Measurements from ENCODE around the gene ESCO1. TPM values are rescaled to one million over a fixed set of nuclear protein-coding genes. Genes with fewer than 3 reads are reported as not detected.

Gene ESCO1
- total RNA-seq, 2 experiments from 2014 or later: 21.7 to 26.5 TPM

- H3K4me1 Mint-ChIP-seq: no peaks in the 10 kb centered on the region
- no peaks in the 10 kb centered on the region for H3K27me3 Mint-ChIP-seq
- H3K9me3 Mint-ChIP-seq (ENCODE audit: low read depth): no peaks in the 10 kb centered on the region
- CTCF ChIA-PET: interaction anchor here (0.6 kb wide), 1 partner anchor 33 kb away, joined by 4 read pairs; no protein-coding TSS in a partner anchor
- intact Hi-C loops (cut with DNase I, micrococcal nuclease): no loop called here
- DNase-seq: no peak
- no peak for ATAC-seq
- POLR2A ChIA-PET: no interaction called here
- no peak overlapping the region for H3K27ac Mint-ChIP-seq
- peaks cover 31% of the 10 kb centered on the region for H3K36me3 Mint-ChIP-seq (ENCODE audit: low read depth)
- H3K4me3 Mint-ChIP-seq: no peak overlapping the region
These were observed 66.2 kb downstream of the ESCO1 start for GRCh38 chr18:21534327-21534726.

- Mint-ChIP-seq H3K4me3 (no peak overlapping the region), H3K4me1 (no peaks in the 10 kb centered on the region), H3K27me3 (no peaks in the 10 kb centered on the region), H3K36me3 (ENCODE audit: low read depth) (peaks cover 23% of the 10 kb centered on the region), H3K9me3 (ENCODE audit: low read depth) (no peaks in the 10 kb centered on the region), H3K27ac (no peak overlapping the region)
- DNase-seq (no peak), ATAC-seq (no peak)
- intact Hi-C loops (cut with DNase I, micrococcal nuclease): loop anchor here in 1 of 2 experiments (5.0 kb wide), 1 partner anchor 36 kb away; no protein-coding TSS in a partner anchor
- ChIA-PET CTCF (no interaction called here), POLR2A (no interaction called here)
These were observed 74.0 kb downstream of the ESCO1 start for GRCh38 chr18:21526463-21526862.

- ATAC-seq (no peak), DNase-seq (no peak)
- H3K4me3 Mint-ChIP-seq: no peak overlapping the region
- intact Hi-C loops (cut with DNase I, micrococcal nuclease): loop anchor here in 1 of 2 experiments (5.0 kb wide), 1 partner anchor 36 kb away; no protein-coding TSS in a partner anchor
- no peaks in the 10 kb centered on the region for H3K4me1 Mint-ChIP-seq
- ChIA-PET POLR2A (no interaction called here), CTCF (no interaction called here)
- no peaks in the 10 kb centered on the region for H3K9me3 Mint-ChIP-seq (ENCODE audit: low read depth)
- H3K36me3 Mint-ChIP-seq (ENCODE audit: low read depth): peaks cover 18% of the 10 kb centered on the region
- H3K27ac Mint-ChIP-seq: no peak overlapping the region
- H3K27me3 Mint-ChIP-seq: no peaks in the 10 kb centered on the region
These were observed 74.6 kb downstream of the ESCO1 start for GRCh38 chr18:21525916-21526315.

GRCh38 chr18:21522530-21522929, 78.0 kb downstream of the ESCO1 start:
- ChIA-PET CTCF (no interaction called here), POLR2A (no interaction called here)
- Mint-ChIP-seq H3K4me3 (no peak overlapping the region), H3K4me1 (no peaks in the 10 kb centered on the region), H3K9me3 (ENCODE audit: low read depth) (no peaks in the 10 kb centered on the region), H3K27me3 (no peaks in the 10 kb centered on the region), H3K27ac (no peak overlapping the region), H3K36me3 (ENCODE audit: low read depth) (peaks cover 14% of the 10 kb centered on the region)
- no peak for DNase-seq
- intact Hi-C loops (cut with DNase I, micrococcal nuclease): no loop called here
- ATAC-seq: no peak

GRCh38 chr18:21513741-21514140, 86.8 kb downstream of the ESCO1 start:
- POLR2A ChIA-PET: no interaction called here
- ATAC-seq: no peak

GRCh38 chr18:21513292-21513691, 87.2 kb downstream of the ESCO1 start:
- POLR2A ChIA-PET: no interaction called here
- Mint-ChIP-seq H3K4me1 (no peaks in the 10 kb centered on the region), H3K27ac (no peak overlapping the region), H3K9me3 (ENCODE audit: low read depth) (peaks cover 7% of the 10 kb centered on the region), H3K4me3 (no peak overlapping the region), H3K27me3 (no peaks in the 10 kb centered on the region), H3K36me3 (ENCODE audit: low read depth) (peaks cover 19% of the 10 kb centered on the region)
- intact Hi-C loops (cut with DNase I, micrococcal nuclease): no loop called here
- no peak for ATAC-seq
- CTCF ChIA-PET: no interaction called here
- DNase-seq: no peak

More at GRCh38 chr18:21513741-21514140, 86.8 kb downstream of the ESCO1 start:
- no peaks in the 10 kb centered on the region for H3K27me3 Mint-ChIP-seq
- peaks cover 7% of the 10 kb centered on the region for H3K9me3 Mint-ChIP-seq (ENCODE audit: low read depth)
- H3K4me1 Mint-ChIP-seq: no peaks in the 10 kb centered on the region
- DNase-seq: no peak
- CTCF ChIA-PET: no interaction called here
- intact Hi-C loops (cut with DNase I, micrococcal nuclease): no loop called here
- peaks cover 19% of the 10 kb centered on the region for H3K36me3 Mint-ChIP-seq (ENCODE audit: low read depth)
- no peak overlapping the region for H3K27ac Mint-ChIP-seq
- H3K4me3 Mint-ChIP-seq: no peak overlapping the region

- H3K4me3 Mint-ChIP-seq: no peak overlapping the region
- no peak for DNase-seq
- H3K9me3 Mint-ChIP-seq (ENCODE audit: low read depth): peaks cover 7% of the 10 kb centered on the region
- no peaks in the 10 kb centered on the region for H3K27me3 Mint-ChIP-seq
- ChIA-PET CTCF (no interaction called here), POLR2A (interaction anchor here (0.6 kb wide), 1 partner anchor 50 kb away, joined by 4 read pairs; no protein-coding TSS in a partner anchor)
- intact Hi-C loops (cut with DNase I, micrococcal nuclease): no loop called here
- H3K4me1 Mint-ChIP-seq: no peaks in the 10 kb centered on the region
- peaks cover 19% of the 10 kb centered on the region for H3K36me3 Mint-ChIP-seq (ENCODE audit: low read depth)
- no peak overlapping the region for H3K27ac Mint-ChIP-seq
- no peak for ATAC-seq
These were observed 91.4 kb downstream of the ESCO1 start for GRCh38 chr18:21509062-21509461.

- Mint-ChIP-seq H3K27ac (no peak overlapping the region), H3K4me3 (no peak overlapping the region), H3K4me1 (no peaks in the 10 kb centered on the region), H3K9me3 (ENCODE audit: low read depth) (peaks cover 2% of the 10 kb centered on the region), H3K27me3 (no peaks in the 10 kb centered on the region), H3K36me3 (ENCODE audit: low read depth) (peaks cover 11% of the 10 kb centered on the region)
- no peak for ATAC-seq
- CTCF ChIA-PET: no interaction called here
- POLR2A ChIA-PET: interaction anchor here (0.6 kb wide), 1 partner anchor 51 kb away, joined by 4 read pairs; no protein-coding TSS in a partner anchor
- DNase-seq: no peak
- intact Hi-C loops (cut with DNase I, micrococcal nuclease): no loop called here
These were observed 92.4 kb downstream of the ESCO1 start for GRCh38 chr18:21507913-21508701.

GRCh38 chr18:21502661-21503060, 97.8 kb downstream of the ESCO1 start:
- no peak for ATAC-seq
- Mint-ChIP-seq H3K4me1 (no peaks in the 10 kb centered on the region), H3K36me3 (ENCODE audit: low read depth) (no peaks in the 10 kb centered on the region), H3K4me3 (no peak overlapping the region), H3K27me3 (no peaks in the 10 kb centered on the region), H3K27ac (no peak overlapping the region), H3K9me3 (ENCODE audit: low read depth) (no peaks in the 10 kb centered on the region)
- POLR2A ChIA-PET: no interaction called here
- CTCF ChIA-PET: interaction anchor here (0.7 kb wide), 1 partner anchor 99 kb away, joined by 3 read pairs; no protein-coding TSS in a partner anchor
- DNase-seq: no peak
- intact Hi-C loops (cut with DNase I, micrococcal nuclease): no loop called here

- no peak overlapping the region for H3K4me3 Mint-ChIP-seq
- DNase-seq: no peak
- no peaks in the 10 kb centered on the region for H3K36me3 Mint-ChIP-seq (ENCODE audit: low read depth)
- no peak for ATAC-seq
- no peaks in the 10 kb centered on the region for H3K27me3 Mint-ChIP-seq
- ChIA-PET POLR2A (no interaction called here), CTCF (interaction anchor here (0.7 kb wide), 1 partner anchor 9 kb away, joined by 3 read pairs; no protein-coding TSS in a partner anchor)
- intact Hi-C loops (cut with DNase I, micrococcal nuclease): loop anchor here in 1 of 2 experiments (5.0 kb wide), 1 partner anchor 53 kb away; no protein-coding TSS in a partner anchor
- no peaks in the 10 kb centered on the region for H3K9me3 Mint-ChIP-seq (ENCODE audit: low read depth)
- H3K27ac Mint-ChIP-seq: no peak overlapping the region
- no peaks in the 10 kb centered on the region for H3K4me1 Mint-ChIP-seq
These were observed 100.5 kb downstream of the ESCO1 start for GRCh38 chr18:21499997-21500396.

GRCh38 chr18:21496277-21496835, 104.1 kb downstream of the ESCO1 start:
- Mint-ChIP-seq H3K36me3 (ENCODE audit: low read depth) (no peaks in the 10 kb centered on the region), H3K27me3 (no peaks in the 10 kb centered on the region), H3K27ac (no peak overlapping the region), H3K4me1 (no peaks in the 10 kb centered on the region), H3K9me3 (ENCODE audit: low read depth) (no peaks in the 10 kb centered on the region), H3K4me3 (no peak overlapping the region)
- POLR2A ChIA-PET: no interaction called here
- CTCF ChIA-PET: interaction anchor here (0.6 to 2.9 kb wide), 2 partner anchors 8 to 109 kb away, joined by 3 to 12 read pairs; no protein-coding TSS in a partner anchor
- ATAC-seq (no peak), DNase-seq (no peak)
- intact Hi-C loops (cut with DNase I, micrococcal nuclease): loop anchor here in 1 of 2 experiments (5.0 kb wide), 1 partner anchor 49 kb away; no protein-coding TSS in a partner anchor

GRCh38 chr18:21490748-21491147, 109.8 kb downstream of the ESCO1 start:
- Mint-ChIP-seq H3K4me1 (no peaks in the 10 kb centered on the region), H3K4me3 (no peak overlapping the region), H3K36me3 (ENCODE audit: low read depth) (no peaks in the 10 kb centered on the region), H3K27ac (no peak overlapping the region), H3K9me3 (ENCODE audit: low read depth) (no peaks in the 10 kb centered on the region), H3K27me3 (peaks cover 3% of the 10 kb centered on the region)
- intact Hi-C loops (cut with DNase I, micrococcal nuclease): no loop called here
- DNase-seq (no peak), ATAC-seq (no peak)
- POLR2A ChIA-PET: no interaction called here
- CTCF ChIA-PET: interaction anchor here (0.6 to 1.0 kb wide), 3 partner anchors 9 to 16 kb away, joined by 3 read pairs; no protein-coding TSS in a partner anchor
